HL-60 (cell line): Measurements from ENCODE around the gene KIF22.

Experiments
- DNase-seq, 2 experiments: peaks; one replicate each; pipeline ENCODE4 v3.0.0-alpha.2; 2010 to 2020; ENCODE audit warnings: low read depth in 1 of 2, low spot score in 1 of 2
- H3K27ac ChIP-seq: fragments of 250-450 bp; sonication (Bioruptor Pico); replicated peaks from 2 replicates; pipeline ENCODE4 v1.5.1; 2020; ENCODE audit warnings: mild to moderate bottlenecking, moderate library complexity
- H3K27me3 ChIP-seq: fragments of 250-450 bp; sonication (Bioruptor Pico); 2 replicates; pipeline ENCODE4 v1.5.1; 2021; ENCODE audit warnings: mild to moderate bottlenecking, moderate library complexity; ENCODE audit not compliant: insufficient read depth, poor library complexity, severe bottlenecking
- H3K4me3 ChIP-seq: replicated peaks from 2 replicates; pipeline ENCODE4 v1.5.1; 2011; ENCODE audit warnings: mild to moderate bottlenecking, control low read depth, low read length; ENCODE audit not compliant: insufficient read depth
- GABPA ChIP-seq: IDR thresholded peaks from 2 replicates; pipeline ENCODE4 v1.6.1; 2012; ENCODE audit warnings: low read depth
- POLR2AphosphoS5 ChIP-seq: IDR thresholded peaks from 2 replicates; pipeline ENCODE4 v1.6.1; 2012; ENCODE audit warnings: low read depth
- SPI1 ChIP-seq: IDR thresholded peaks from 2 replicates; pipeline ENCODE4 v1.6.1; 2012; ENCODE audit warnings: low read depth, mild to moderate bottlenecking, borderline replicate concordance
- TF ChIP-seq, protein P1 (sequence below): IDR thresholded peaks from one replicate; pipeline ENCODE4 v1.5.1; 2011; ENCODE audit warnings: low read length, control low read depth, inconsistent platforms; ENCODE audit not compliant: insufficient read depth
- TF ChIP-seq, protein P2 (sequence below): IDR thresholded peaks from 2 replicates; pipeline ENCODE4 v1.6.1; 2012; ENCODE audit warnings: low read depth; ENCODE audit not compliant: insufficient replicate concordance

Gene KIF22

DNA sequence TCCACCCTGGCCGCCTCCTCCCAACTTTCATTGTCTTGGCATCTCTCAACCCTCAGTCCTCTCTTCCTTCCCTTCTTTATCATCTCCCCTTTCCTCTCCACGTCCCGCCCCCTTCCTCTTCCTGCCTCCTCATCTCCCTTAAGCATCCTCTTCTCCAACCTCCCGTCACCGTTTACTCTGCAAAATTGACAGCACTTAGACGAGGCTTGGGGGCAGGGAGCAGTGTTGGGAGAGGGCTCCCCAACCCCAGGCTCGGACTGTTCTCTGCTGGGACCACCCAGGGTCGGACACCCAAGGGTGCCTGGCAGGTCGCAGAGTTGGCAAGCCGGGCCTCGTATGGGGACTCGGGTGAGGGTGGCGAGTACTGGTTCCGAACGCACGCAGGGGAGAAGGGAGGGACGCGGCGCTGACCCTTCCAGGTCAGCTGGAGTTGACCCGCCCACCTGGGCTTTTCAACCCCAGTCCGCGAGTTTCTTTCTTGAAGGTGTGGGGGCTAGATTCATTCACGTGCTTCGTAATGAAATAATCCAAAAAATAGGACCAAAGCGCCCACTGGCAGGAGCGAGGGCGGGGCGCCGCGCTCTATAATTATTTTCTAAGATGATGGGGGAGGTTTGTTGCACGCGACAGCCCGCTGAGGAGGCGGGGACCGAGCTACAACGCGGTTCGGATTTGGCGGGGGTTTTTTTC is 24.6 kb downstream of the KIF22 start:
- H3K4me3 ChIP-seq: peak overlapping the region; percentile 78
- peak overlapping the region; percentile 93 for H3K27ac ChIP-seq
- TF ChIP-seq, protein P1, sequence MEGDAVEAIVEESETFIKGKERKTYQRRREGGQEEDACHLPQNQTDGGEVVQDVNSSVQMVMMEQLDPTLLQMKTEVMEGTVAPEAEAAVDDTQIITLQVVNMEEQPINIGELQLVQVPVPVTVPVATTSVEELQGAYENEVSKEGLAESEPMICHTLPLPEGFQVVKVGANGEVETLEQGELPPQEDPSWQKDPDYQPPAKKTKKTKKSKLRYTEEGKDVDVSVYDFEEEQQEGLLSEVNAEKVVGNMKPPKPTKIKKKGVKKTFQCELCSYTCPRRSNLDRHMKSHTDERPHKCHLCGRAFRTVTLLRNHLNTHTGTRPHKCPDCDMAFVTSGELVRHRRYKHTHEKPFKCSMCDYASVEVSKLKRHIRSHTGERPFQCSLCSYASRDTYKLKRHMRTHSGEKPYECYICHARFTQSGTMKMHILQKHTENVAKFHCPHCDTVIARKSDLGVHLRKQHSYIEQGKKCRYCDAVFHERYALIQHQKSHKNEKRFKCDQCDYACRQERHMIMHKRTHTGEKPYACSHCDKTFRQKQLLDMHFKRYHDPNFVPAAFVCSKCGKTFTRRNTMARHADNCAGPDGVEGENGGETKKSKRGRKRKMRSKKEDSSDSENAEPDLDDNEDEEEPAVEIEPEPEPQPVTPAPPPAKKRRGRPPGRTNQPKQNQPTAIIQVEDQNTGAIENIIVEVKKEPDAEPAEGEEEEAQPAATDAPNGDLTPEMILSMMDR: no peak
- no peak for TF ChIP-seq SPI1
- no peak for TF ChIP-seq GABPA
- TF ChIP-seq, protein P2, sequence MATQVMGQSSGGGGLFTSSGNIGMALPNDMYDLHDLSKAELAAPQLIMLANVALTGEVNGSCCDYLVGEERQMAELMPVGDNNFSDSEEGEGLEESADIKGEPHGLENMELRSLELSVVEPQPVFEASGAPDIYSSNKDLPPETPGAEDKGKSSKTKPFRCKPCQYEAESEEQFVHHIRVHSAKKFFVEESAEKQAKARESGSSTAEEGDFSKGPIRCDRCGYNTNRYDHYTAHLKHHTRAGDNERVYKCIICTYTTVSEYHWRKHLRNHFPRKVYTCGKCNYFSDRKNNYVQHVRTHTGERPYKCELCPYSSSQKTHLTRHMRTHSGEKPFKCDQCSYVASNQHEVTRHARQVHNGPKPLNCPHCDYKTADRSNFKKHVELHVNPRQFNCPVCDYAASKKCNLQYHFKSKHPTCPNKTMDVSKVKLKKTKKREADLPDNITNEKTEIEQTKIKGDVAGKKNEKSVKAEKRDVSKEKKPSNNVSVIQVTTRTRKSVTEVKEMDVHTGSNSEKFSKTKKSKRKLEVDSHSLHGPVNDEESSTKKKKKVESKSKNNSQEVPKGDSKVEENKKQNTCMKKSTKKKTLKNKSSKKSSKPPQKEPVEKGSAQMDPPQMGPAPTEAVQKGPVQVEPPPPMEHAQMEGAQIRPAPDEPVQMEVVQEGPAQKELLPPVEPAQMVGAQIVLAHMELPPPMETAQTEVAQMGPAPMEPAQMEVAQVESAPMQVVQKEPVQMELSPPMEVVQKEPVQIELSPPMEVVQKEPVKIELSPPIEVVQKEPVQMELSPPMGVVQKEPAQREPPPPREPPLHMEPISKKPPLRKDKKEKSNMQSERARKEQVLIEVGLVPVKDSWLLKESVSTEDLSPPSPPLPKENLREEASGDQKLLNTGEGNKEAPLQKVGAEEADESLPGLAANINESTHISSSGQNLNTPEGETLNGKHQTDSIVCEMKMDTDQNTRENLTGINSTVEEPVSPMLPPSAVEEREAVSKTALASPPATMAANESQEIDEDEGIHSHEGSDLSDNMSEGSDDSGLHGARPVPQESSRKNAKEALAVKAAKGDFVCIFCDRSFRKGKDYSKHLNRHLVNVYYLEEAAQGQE: no peak
- TF ChIP-seq POLR2AphosphoS5: no peak
- H3K27me3 ChIP-seq: no peaks in the 10 kb centered on the region
- DNase-seq: no peak

DNA sequence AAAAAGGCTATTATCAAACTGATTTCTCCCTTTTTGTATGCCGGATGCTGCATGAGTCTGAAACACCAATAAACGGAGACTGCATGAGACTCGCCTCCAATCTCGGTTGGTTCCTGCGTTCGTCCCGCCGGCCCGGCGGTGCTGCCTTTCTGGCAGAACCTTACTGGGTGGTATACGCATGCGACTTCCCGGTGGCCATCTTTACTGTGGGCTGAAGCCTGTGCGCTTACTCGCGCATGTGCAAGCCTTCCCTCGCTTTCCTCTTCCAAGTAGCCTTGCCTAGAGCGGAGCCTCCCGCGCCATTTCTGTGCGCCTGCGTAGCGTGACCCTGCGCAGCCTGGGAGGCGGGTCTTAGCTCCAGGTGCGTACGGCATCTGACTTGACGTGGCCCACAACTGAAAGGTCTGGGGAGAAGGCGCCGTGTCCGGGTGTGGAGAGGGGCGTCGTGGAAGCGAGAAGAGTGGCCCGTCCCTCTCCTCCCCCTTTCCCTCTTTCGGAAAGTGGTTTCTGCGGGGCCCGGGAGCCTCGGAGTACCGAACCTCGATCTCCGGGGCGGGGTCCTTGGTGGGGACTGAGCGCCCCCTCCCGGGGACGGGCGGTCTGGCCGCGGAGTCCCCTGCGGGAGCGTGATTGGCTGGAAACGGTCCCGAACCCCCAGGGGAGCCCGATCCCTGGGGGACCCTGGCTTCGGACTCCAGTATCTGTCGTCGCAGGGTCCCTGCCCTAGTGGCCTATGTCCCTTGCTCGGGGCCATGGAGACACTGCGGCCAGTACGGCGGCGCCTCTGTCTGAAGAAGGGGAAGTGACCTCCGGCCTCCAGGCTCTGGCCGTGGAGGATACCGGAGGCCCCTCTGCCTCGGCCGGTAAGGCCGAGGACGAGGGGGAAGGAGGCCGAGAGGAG is 25.5 kb downstream of the KIF22 start, which contains the start of gene PAGR1:
TSS of gene PAGR1 (plus strand) at position 360 of the 901 bp plus-strand sequence. CDS start at position 734, 374 bp downstream.
- Histone ChIP-seq H3K4me3 (peak within 1 kb of the TSS; percentile 78), H3K27ac (peak within 1 kb of the TSS; percentile 93), H3K27me3 (no peaks in the 10 kb centered on the region)
- DNase-seq: peak; percentile 99
- TF ChIP-seq SPI1 (peak; percentile 81; the same call in 1 of the 2 replicates), POLR2AphosphoS5 (peak; percentile 88), GABPA (no peak)
- TF ChIP-seq, protein P1: peak; percentile 93
- TF ChIP-seq, protein P2: no peak

DNA sequence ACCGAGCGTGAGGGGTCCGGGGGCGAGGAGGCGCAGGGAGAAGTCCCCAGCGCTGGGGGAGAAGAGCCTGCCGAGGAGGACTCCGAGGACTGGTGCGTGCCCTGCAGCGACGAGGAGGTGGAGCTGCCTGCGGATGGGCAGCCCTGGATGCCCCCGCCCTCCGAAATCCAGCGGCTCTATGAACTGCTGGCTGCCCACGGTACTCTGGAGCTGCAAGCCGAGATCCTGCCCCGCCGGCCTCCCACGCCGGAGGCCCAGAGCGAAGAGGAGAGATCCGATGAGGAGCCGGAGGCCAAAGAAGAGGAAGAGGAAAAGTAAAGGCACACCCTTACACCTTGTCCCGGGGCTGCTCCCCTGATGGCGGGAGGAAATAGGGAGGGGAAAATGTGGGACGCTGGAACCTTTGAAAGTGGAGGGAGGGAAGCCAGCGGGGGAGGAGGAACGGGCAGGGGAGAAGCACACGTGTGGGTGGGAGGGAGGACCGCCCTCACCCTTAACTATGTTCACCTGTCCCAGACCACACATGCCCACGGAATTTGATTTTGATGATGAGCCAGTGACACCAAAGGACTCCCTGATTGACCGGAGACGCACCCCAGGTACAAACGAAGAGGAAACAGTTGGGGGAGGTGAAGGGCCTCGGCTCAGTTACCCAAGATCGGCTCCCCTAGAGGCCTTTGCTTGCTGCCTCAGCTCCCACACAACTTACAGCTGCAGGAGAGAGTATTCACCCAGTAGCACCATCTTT is 26.3 kb downstream of the KIF22 start:
- peak overlapping the region; percentile 78 for H3K4me3 ChIP-seq
- peak overlapping the region; percentile 93 for H3K27ac ChIP-seq
- TF ChIP-seq, protein P1: peak; percentile 13
- no peak for TF ChIP-seq POLR2AphosphoS5
- no peak for TF ChIP-seq GABPA
- TF ChIP-seq SPI1: peak; percentile 24; the same call in 1 of the 2 replicates
- no peaks in the 10 kb centered on the region for H3K27me3 ChIP-seq
- peak; percentile 67 to 77 for DNase-seq
